ENCODE results near the gene SNX7.

The SNX7 gene

DNA sequence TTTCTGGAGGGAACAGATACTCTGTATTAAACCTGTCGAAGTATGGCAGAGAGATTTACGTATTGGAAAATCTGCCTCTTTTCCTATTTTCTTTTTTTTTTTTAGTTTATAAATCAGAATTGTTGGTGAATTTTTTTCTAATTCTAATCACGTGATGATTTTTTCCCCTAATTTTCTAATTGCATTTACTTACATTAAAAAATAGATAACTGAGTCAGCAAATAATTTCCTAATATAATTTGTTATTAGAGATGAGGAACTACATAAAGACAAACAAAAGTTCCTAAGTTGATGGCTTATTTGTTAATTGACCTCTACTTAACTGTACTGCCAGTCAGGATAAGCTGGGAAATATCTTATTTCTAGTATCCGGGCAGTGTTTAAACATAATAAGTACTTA is 34.6 kb downstream of the SNX7 start:
- in situ Hi-C loops (cut with MboI; ENCODE audit: low sequenced_read_pairs) = no loop called here

DNA sequence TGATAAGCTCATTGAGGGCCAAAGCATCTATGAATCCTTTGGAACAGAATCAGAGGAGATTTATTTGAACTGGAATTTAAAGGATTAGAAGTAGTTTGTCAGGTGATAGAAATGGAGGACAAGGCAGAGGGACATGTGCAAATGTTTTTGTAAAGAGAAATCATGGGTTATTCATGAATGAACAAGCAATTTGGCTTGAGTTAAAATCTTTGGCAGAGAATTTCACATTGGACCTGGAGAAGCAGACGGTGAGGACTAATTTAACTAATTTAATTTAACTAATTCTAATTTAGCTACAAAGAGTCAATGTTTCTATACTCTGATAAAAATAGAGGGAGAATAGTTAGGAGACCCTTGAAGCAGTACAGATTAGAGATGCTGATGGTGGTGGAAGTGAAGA is 36.3 kb downstream of the SNX7 start:
- in situ Hi-C loops (cut with MboI; ENCODE audit: low sequenced_read_pairs) = no loop called here

DNA sequence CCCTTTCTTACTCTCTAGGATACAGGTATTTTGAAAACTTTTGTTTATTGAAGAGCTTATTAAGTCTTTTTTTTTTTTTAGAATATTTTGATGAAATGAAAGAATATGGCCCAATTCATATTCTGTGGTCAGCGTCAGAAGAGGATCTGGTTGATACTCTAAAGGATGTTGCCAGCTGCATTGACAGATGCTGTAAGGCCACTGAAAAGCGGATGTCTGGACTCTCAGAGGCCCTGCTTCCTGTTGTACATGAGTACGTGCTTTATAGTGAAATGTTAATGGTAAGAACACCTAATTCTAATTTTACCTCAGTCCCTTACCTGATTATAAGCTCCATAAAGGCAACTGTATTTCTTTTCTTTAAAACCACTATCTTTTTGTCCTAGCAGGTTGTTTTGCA is 37.1 kb downstream of the SNX7 start:
- in situ Hi-C loops (cut with MboI; ENCODE audit: low sequenced_read_pairs) = no loop called here

DNA sequence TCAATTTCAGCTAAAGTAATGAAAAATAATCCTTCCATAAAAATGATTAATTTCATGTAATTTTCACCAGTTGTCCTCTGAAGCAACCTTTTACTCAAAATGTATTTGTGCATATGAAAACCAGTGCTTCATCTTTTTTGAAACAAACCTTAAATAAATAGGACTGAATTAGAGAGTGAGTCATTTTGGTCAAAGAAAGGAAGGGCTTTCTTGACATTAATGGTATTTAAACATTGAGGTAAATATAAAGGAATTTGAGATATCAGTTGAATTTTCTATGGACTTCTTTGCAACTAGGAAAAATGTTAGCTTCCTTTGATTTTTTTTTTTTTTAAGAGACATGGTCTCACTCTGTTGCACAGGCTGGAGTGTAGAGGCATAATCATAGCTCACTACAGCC is 38.7 kb downstream of the SNX7 start:
- in situ Hi-C loops (cut with MboI; ENCODE audit: low sequenced_read_pairs) = no loop called here

DNA sequence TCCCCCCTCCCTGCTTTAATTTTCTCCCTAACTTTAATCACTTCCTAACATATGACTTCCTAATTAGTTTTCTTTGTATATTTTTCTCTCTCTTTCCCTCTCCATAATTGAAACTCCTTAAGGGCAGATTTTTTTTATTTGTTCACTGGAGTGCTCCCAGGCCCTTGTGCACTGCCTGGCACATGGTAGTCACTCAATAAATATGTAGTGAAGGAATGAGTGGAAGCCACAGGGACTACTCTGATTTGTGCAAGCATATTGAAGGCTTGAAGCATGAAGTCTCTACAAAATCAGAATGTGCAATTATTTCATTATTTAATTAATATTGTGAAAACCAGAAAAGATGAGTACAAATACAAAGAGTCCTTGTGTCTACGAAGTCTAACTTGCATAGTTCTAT is 41.5 kb downstream of the SNX7 start:
- in situ Hi-C loops (cut with MboI; ENCODE audit: low sequenced_read_pairs) = no loop called here

DNA sequence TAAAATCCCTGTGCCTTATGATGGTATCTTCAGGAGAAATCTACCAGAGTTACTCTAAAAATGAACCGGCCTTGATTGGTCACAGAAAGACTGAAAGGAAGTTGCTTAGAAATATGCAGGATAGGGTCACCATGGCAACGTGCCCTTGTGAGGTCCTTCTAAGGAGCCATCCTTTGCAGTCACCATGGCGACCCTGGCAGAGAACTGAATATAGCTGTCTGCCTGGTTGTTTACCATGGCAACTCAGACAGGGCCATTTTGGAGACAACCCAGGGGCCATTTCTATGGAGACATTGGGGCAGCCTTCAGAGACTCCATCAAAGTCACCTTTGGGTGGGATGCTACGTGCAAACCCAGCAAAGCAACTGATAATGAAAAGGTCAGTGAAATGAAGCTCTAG is 43.0 kb downstream of the SNX7 start:
- in situ Hi-C loops (cut with MboI; ENCODE audit: low sequenced_read_pairs) = no loop called here

DNA sequence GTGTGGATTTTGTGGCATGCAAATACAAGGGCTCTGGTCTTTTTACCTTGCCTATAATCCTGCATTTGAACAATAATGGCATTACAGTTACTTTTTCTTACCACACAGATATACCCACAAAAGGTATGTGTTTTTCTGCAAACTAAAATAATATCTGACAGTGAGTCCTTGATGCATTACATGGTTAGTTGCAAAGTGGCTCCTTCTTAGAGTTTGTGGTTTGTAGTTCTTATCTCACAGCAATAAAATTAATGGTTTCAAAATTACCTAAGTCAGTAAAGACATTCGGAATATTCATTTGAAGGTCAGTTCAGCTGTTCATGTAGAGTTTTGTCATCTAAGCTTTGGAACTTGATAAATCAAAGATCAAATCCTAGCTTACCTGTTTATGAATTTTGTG is 43.5 kb downstream of the SNX7 start:
- in situ Hi-C loops (cut with MboI; ENCODE audit: low sequenced_read_pairs) = no loop called here

DNA sequence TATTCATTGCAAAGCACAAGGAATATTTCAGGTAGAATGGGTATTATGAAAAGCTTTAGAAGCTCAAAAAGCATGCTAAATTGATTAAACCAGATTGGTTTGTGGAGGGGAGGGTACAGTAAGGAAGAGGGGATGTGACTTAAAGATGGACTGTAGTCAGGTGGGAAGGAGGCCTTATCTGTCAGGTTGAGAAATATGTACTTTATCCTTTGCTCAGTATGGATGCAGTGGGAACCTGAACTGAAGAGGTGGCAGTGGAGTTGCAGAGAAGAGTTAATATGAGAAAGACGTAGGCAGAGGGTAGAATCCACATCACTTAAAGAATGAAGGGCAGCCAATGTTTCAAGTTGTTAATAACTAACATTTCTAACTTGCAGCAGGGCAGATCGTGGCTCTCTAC is 44.1 kb downstream of the SNX7 start:
- in situ Hi-C loops (cut with MboI; ENCODE audit: low sequenced_read_pairs) = no loop called here

DNA sequence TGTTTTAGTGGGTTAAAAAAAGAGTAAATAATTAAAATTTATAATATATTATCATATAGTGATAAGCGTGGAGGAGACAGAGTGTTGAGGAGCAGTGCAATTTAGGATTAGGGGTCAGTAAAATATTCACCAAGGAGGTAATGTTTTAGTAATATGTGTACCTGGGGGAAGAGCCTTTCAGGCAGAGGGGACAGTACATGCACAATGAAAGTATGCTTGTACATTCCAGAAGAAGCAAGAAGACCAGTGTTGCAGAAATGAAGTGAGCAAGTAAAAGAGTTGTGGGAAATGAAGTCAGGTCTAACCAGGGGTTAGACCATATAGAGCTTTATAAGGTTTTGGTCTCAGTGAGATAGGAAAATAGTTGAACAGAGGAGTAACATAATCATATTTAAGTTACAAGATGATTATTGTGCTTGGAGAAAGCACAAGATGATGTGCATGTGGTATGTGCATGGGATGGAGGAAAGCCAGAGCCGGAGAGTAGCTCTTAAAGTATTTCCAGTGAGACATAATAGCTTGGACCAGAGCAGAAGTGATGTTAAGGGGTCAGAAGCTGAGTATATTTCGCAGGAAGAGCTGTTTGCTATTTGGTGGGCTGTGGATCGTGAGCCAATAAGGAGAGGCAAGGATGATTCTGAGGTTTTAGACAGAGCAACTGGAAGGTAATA is 44.8 kb downstream of the SNX7 start:
- in situ Hi-C loops (cut with MboI; ENCODE audit: low sequenced_read_pairs) = no loop called here

DNA sequence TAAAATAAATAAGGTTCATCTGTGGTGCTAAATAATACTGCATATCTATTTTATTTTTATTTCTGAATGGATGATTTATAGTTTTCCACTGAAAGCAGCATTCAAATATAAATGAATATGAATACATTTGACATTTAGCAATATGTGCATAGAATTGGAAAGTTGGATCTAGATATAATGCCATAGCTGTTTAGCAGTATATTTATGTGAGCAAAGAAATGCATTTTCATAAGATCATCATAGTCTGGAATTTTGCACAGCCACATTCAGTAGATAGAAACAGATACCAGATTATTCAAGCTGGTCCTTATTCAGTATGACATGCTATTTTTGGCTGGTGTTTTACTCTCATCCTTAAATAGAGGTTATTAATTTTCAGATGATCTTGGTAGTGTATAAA is 46.0 kb downstream of the SNX7 start:
- in situ Hi-C loops (cut with MboI; ENCODE audit: low sequenced_read_pairs) = no loop called here

DNA sequence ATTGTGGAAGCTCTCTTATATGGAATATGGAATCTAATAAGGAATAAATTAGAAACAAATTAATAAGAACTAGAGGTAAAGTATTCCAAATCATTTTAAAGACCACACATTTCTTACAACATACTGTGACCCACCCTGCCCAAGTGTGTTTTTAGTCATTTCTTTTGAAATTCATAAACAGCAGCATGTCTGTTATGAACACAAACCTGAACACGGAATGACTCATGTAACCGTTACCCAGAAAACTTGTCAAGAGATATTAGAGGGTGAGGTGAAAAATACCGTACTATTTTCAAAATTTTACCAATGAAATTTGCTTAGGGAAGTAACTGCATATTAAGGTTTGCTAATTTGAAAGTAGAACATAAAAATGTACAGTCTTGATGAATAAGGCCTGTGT is 48.4 kb downstream of the SNX7 start:
- in situ Hi-C loops (cut with MboI; ENCODE audit: low sequenced_read_pairs) = no loop called here

DNA sequence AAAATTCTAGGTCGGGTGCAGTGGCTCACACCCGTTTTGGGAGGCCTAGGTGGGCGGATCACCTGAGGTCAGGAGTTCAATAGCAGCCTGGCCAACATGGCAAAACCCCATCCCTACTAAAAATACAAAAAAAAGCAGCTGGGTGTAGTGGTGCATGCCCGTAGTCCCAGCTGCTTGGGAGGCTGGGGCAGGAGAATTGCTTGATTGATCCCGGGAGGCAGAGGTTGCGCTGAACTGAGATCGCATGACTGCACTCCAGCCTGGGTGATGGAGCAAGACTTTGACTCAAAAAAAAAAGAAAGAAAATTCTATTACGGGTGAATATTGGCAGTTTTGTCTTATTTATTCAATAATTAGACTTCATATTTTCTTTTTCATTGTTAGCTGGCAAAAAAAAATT is 62.1 kb downstream of the SNX7 start:
- in situ Hi-C loops (cut with MboI; ENCODE audit: low sequenced_read_pairs) = no loop called here

DNA sequence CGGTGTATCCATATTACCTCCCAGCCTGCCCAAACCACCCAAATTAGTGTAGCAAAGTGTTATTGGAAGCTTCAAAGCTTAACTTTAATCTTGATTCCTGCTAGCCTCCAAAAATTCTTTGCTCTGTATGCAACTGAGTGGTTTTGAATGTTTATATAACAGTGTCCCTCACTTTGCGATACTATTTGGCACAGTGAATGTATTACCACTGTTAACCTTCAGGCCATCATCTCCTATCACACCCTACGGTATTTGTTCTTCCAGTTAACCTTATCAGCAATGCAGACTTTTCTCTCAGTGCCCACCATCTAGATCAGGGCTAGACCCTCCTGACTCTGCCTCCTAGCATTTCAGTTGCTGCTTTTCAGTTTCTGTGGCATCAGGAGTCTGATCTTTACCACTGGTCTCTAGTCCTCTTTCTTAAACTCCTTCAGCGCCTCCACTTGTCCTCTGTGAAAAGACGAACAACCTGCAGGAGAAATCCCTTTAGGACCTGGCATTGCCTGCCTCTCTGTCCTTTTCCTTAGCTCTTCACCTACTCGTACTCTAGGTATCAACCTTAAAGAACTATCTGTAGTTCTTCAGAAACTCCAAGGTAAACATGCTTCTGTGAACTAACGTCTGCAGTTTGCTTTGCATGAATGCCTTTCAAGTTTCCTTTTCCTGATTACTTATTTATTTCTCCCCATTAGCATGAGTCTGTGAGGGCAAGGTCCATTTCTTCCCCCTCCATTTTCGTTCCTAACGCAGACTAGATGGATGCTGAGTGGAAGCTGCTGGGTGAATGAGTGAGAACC is 71.7 kb downstream of the SNX7 start:
- in situ Hi-C loops (cut with MboI; ENCODE audit: low sequenced_read_pairs) = no loop called here

DNA sequence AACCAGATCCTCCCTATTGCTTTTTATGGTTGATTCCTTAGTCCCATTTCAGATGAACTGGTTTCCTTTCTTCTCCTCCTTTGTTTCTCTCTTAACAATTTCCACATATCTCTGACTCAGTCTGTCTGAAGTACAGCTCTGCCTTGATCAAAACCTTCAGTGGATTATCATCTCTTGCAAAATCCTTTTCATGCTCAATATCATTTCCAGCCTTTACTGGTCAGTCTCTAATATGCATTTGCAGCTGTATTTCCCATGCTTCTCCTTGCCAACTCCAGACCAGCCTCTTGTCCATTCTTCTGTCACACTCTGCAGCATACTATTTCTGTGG is 72.2 kb downstream of the SNX7 start:
- in situ Hi-C loops (cut with MboI; ENCODE audit: low sequenced_read_pairs) = no loop called here

DNA sequence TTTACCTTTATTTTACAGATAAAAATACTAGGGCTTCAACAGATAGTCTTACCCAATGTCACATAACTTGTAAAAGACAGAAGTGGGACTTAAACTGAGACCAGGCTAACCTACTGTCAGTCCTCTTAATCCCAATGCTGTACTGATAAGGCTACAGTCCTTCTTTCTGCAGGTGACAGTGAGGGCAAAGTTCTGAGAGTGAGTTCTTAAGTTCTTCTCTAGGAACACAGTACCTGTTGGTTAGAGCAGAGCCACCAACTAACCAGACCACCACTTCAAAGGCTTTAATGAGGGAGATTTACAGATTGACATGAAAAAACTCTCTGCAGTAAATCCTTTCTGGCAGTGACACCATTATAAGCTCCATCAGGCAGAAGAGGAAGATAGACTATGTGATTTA is 74.2 kb downstream of the SNX7 start:
- in situ Hi-C loops (cut with MboI; ENCODE audit: low sequenced_read_pairs) = no loop called here

DNA sequence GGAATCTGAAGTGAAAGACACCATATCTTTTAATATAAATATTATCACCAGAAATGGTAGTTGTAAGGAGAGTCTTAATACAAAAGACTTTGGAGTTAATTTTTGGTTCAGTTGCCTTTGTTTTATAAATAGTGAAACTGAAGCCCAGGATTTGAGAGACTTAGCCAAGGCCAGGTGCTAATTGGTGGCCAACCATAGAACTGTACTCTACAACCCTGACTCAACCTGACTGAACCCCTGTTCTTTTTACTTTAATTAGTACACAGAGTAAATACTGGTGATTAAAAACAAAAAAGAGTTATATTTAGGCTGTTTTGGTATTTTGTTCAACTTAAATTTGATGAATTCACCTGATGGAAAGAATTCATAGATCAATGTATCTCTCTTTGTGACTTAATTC is 76.3 kb downstream of the SNX7 start:
- in situ Hi-C loops (cut with MboI; ENCODE audit: low sequenced_read_pairs) = no loop called here

DNA sequence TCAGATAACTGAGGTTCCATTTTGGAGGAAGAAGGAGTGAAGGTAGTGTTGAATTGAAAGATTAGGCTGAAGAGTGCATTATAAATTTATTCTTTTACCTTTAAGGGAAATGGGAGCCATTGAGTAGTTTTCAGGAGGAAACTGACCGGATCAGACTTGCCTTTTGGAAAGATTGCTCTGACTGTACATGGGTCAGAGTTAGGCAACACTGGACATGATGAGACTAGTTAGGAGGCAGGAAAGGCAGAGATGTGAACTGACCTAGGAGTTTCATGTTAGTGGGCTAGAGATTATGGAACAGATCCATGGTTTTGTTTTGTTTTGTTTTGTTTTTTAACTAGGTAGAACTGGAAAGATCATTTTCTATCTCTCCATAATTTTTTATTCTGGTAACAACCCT is 78.2 kb downstream of the SNX7 start:
- in situ Hi-C loops (cut with MboI; ENCODE audit: low sequenced_read_pairs) = no loop called here

DNA sequence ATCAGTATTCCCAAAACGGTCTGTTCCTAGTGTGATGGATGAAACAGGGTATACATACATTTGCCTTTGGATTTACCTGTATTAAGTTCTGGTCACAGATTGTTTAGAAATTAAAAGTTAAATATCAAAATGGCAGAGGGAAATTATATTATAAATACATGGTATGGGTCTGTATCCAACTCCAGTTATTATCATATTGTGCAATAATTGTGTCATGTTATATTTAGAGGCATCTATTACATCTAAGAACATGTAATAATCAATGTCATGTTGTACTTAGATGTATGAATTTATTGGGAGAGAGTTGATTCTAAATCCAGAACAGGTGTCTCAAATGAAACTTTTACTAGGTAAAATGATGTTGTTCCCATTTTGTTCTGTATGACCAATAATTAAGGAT is 79.6 kb downstream of the SNX7 start:
- in situ Hi-C loops (cut with MboI; ENCODE audit: low sequenced_read_pairs) = no loop called here

DNA sequence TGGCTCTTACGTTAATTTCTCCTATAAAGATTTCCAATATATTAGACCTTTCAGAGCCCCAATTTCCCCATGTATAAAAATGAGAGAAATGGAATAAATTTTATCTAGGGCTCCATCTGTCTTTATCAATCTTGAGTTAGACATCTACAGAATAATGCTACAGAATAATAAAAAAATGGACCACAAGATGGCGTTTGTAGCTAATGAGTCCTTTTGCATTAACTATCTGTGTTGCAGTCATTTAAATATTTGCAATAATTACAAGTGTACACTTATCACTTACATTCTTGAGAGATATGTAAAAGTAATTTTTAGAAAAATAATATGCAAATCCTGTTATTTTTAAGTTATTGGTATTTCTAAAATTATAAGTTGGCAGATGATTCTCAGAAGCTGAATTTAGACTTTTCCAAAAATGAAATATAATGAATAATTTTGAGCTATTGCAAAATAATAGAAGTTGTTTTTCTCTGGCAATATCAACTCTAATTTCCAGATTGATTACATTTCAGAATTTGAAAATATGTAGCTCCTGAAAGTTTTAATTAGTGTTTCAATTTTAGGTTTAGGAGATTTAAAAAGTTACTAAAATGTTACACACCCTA is 87.7 kb downstream of the SNX7 start:
- in situ Hi-C loops (cut with MboI; ENCODE audit: low sequenced_read_pairs) = no loop called here

DNA sequence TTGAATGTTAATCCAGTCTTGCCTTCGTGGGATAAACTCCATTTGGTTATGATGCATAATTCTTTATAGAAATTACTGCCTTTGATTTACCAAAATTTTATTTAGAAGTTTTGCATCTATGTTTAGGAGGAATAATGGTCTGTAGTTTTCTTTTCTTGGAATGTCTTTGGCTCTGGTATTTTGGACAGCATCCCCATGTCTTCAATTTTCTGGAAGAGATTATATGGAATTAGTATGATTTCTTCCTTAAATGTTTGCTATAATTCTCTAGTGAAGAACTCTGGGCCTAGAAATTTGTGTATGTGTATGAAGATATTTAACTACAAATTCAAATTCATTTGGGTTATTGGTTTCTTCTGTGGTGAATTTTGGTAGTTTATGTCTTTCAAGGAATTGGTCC is 92.7 kb downstream of the SNX7 start:
- in situ Hi-C loops (cut with MboI; ENCODE audit: low sequenced_read_pairs) = no loop called here

DNA sequence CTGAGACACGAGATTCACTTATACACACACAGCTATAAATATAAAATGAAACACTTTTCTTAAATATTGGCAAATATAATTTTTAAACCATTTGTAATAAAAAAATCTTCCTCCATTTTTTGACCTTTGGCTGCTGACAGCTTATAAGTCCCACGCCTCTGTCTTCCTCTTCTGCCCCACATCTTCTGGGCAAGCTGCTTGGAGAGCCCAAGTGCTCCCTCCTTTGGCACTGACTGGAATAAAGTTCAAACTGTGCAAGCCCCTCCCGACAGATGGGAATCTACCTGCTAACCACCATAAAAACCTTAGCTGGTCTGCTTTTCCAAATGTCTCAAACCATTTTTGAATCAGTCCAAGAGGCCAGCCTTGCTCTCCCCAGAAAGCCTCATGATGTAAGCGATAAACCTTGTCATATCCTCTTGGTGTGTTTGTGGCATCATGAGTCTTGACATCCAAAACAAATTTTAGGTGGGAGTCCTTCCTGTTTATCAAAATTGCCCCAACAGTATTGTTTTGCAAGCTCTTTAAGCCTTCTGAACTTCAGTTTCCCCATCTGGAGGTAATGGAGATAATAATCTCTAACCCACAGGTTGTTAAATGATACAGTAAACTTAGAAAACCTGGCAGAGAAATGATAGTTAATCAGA is 99.8 kb downstream of the SNX7 start:
- in situ Hi-C loops (cut with MboI; ENCODE audit: low sequenced_read_pairs) = no loop called here

Data from HL-60/S4 treated with phorbol 12-myristate 13-acetate at 8.2 ng/mL for 4 days and 3 days (cell line).